IMR-90 (cell line): ENCODE measurements around the gene PEX16. TPM values are rescaled to one million over a fixed set of nuclear protein-coding genes. Genes with fewer than 3 reads are reported as not detected.

Experiments used
- ATAC-seq: fragments of 200-7000 bp; cut with Tn5 transposase; 2 replicates; pipeline ENCODE4 v1.9.1; 2020; ENCODE audit warnings: low read depth, mild to moderate bottlenecking, moderate library complexity
- BruUV-seq: library from RNA; stranded (reverse); fragments of 400-500 nt; replicated peaks from 2 replicates; lab custom pipeline; 2021; lab: Mats Ljungman, UMichigan
- CTCF ChIA-PET: fragments of 300-600 bp; formaldehyde crosslinking; extraction: SDS; loops from one replicate; lab custom pipeline; 2021; ENCODE audit warnings: antibody characterized with exemption; lab: Yijun Ruan, JAX
- POLR2A ChIA-PET: fragments of 300-600 bp; sonication (Branson Sonifier 250); formaldehyde crosslinking; loops from one replicate; lab custom pipeline; 2022; ENCODE audit warnings: antibody characterized with exemption; ENCODE audit not compliant: unreplicated experiment; lab: Charles Lee
- DNase-seq: peaks from one replicate; pipeline ENCODE4 v3.0.0; 2013
- H2AFZ ChIP-seq: replicated peaks from 2 replicates; pipeline ENCODE3; 2013; ENCODE audit warnings: low read length, mild to moderate bottlenecking; ENCODE audit not compliant: poor library complexity
- H2AK5ac ChIP-seq: 2 replicates; pipeline ENCODE4 v1.6.1; 2013; ENCODE audit warnings: low read depth, low read length, inconsistent platforms
- H2AK9ac ChIP-seq: replicated peaks from 2 replicates; pipeline ENCODE3; 2013; ENCODE audit warnings: mild to moderate bottlenecking, low read depth, low read length, moderate library complexity; ENCODE audit not compliant: poor library complexity
- H2BK120ac ChIP-seq: 2 replicates; pipeline ENCODE4 v1.6.1; 2013; ENCODE audit warnings: low read depth, low read length, inconsistent platforms
- H2BK15ac ChIP-seq: 3 replicates; pipeline ENCODE4 v1.6.1; 2013; ENCODE audit warnings: low read depth, low read length, inconsistent platforms
- H2BK20ac ChIP-seq: 2 replicates; pipeline ENCODE4 v1.6.1; 2013; ENCODE audit warnings: low read depth, mild to moderate bottlenecking, inconsistent platforms, low read length, moderate library complexity
- H2BK5ac ChIP-seq: 2 replicates; pipeline ENCODE4 v1.6.1; 2013; ENCODE audit warnings: mild to moderate bottlenecking, low read depth, low read length, inconsistent platforms; ENCODE audit not compliant: poor library complexity, severe bottlenecking
- H3K14ac ChIP-seq: replicated peaks from 2 replicates; pipeline ENCODE4 v1.6.1; 2013; ENCODE audit warnings: low read depth, low read length, inconsistent platforms
- H3K18ac ChIP-seq: 2 replicates; pipeline ENCODE4 v1.6.1; 2013; ENCODE audit warnings: low read depth, low read length, control low read depth
- H3K23ac ChIP-seq: 2 replicates; pipeline ENCODE4 v1.6.1; 2013; ENCODE audit warnings: low read depth, low read length, inconsistent platforms
- H3K27ac ChIP-seq: 2 replicates; pipeline ENCODE4 v1.5.1; 2013; ENCODE audit warnings: mild to moderate bottlenecking, control low read depth, low read length; ENCODE audit not compliant: insufficient read depth
- H3K27me3 ChIP-seq: 2 replicates; pipeline ENCODE4 v1.6.1; 2013; ENCODE audit warnings: low read length; ENCODE audit not compliant: control insufficient read depth, insufficient read depth
- H3K36me3 ChIP-seq: 2 replicates; pipeline ENCODE4 v1.6.1; 2013; ENCODE audit warnings: low read length, mixed read lengths; ENCODE audit not compliant: control insufficient read depth, insufficient read depth
- H3K4ac ChIP-seq: 2 replicates; pipeline ENCODE4 v1.6.1; 2013; ENCODE audit warnings: low read depth, low read length, inconsistent platforms
- H3K4me1 ChIP-seq: 2 replicates; pipeline ENCODE4 v1.6.1; 2013; ENCODE audit warnings: low read length, mixed read lengths; ENCODE audit not compliant: control insufficient read depth, insufficient read depth
- H3K4me2 ChIP-seq: 2 replicates; pipeline ENCODE4 v1.6.1; 2013; ENCODE audit warnings: low read depth, mild to moderate bottlenecking, control low read depth, low read length, moderate library complexity
- H3K4me3 ChIP-seq: 2 replicates; pipeline ENCODE4 v1.5.1; 2013; ENCODE audit warnings: low read depth, mild to moderate bottlenecking, control low read depth, low read length, moderate library complexity; ENCODE audit not compliant: insufficient read depth
- H3K56ac ChIP-seq: 2 replicates; pipeline ENCODE4 v1.6.1; 2013; ENCODE audit warnings: low read length, inconsistent platforms; ENCODE audit not compliant: insufficient read depth; ENCODE audit errors: extremely low read depth
- H3K79me1 ChIP-seq, 2 experiments: 2 replicates each; pipeline ENCODE4 v1.6.1; 2013; ENCODE audit warnings: low read length in 2 of 2, inconsistent platforms in 1 of 2, low read depth in 1 of 2
- H3K9ac ChIP-seq: 2 replicates; pipeline ENCODE4 v1.6.1; 2013; ENCODE audit warnings: low read depth, low read length, control low read depth
- H3K9me1 ChIP-seq: 2 replicates; pipeline ENCODE4 v1.6.1; 2013; ENCODE audit warnings: low read length, inconsistent platforms; ENCODE audit not compliant: insufficient read depth
- H3K9me3 ChIP-seq: 2 replicates; pipeline ENCODE4 v1.6.1; 2013; ENCODE audit warnings: low read length; ENCODE audit not compliant: control insufficient read depth, insufficient read depth
- H4K20me1 ChIP-seq: 2 replicates; pipeline ENCODE4 v1.6.1; 2013; ENCODE audit warnings: low read length, inconsistent platforms; ENCODE audit not compliant: insufficient read depth
- H4K5ac ChIP-seq: 2 replicates; pipeline ENCODE4 v1.6.1; 2013; ENCODE audit warnings: mild to moderate bottlenecking, low read depth, low read length, control low read depth
- H4K8ac ChIP-seq, 2 experiments: 2 replicates each; pipeline ENCODE4 v1.6.1; 2013; ENCODE audit warnings: low read depth in 2 of 2, low read length in 2 of 2, control low read depth in 1 of 2, inconsistent platforms in 1 of 2
- H4K91ac ChIP-seq: 2 replicates; pipeline ENCODE4 v1.6.1; 2013; ENCODE audit warnings: low read depth, low read length, inconsistent platforms; ENCODE audit not compliant: insufficient read depth
- BHLHE40 ChIP-seq: fragments of 150-350 bp; IDR thresholded peaks from 2 replicates; pipeline ENCODE4 v1.6.1; 2016; ENCODE audit warnings: mild to moderate bottlenecking, low read depth, low read length
- CEBPB ChIP-seq: IDR thresholded peaks from 2 replicates; pipeline ENCODE4 v1.6.1; 2012; ENCODE audit warnings: low read depth, low read length, improper control_type of control experiment
- CHD1 ChIP-seq: IDR thresholded peaks from 2 replicates; pipeline ENCODE4 v1.6.1; 2012; ENCODE audit warnings: low read depth, low read length, improper control_type of control experiment
- FOS ChIP-seq: fragments of 150-350 bp; IDR thresholded peaks from 2 replicates; pipeline ENCODE4 v1.6.1; 2016; ENCODE audit warnings: low read depth, low read length
- MAFK ChIP-seq: IDR thresholded peaks from 2 replicates; pipeline ENCODE4 v1.6.1; 2012; ENCODE audit warnings: low read depth, low read length, improper control_type of control experiment
- MAZ ChIP-seq: IDR thresholded peaks from 2 replicates; pipeline ENCODE4 v1.6.1; 2012; ENCODE audit warnings: low read depth, mild to moderate bottlenecking, low read length, improper control_type of control experiment, moderate library complexity, borderline replicate concordance
- MXI1 ChIP-seq: IDR thresholded peaks from 2 replicates; pipeline ENCODE4 v1.6.1; 2012; ENCODE audit warnings: low read depth, mild to moderate bottlenecking, low read length, moderate library complexity, borderline replicate concordance
- NFE2L2 ChIP-seq: fragments of 150-350 bp; IDR thresholded peaks from 2 replicates; pipeline ENCODE4 v1.6.1; 2016; ENCODE audit warnings: low read depth, mild to moderate bottlenecking, low read length
- POLR2A ChIP-seq: IDR thresholded peaks from 2 replicates; pipeline ENCODE4 v1.6.1; 2012; ENCODE audit warnings: mild to moderate bottlenecking, low read depth, low read length
- RAD21 ChIP-seq: IDR thresholded peaks from 2 replicates; pipeline ENCODE4 v1.6.1; 2012; ENCODE audit warnings: low read length, improper control_type of control experiment
- RCOR1 ChIP-seq: IDR thresholded peaks from 2 replicates; pipeline ENCODE4 v1.6.1; 2012; ENCODE audit warnings: mild to moderate bottlenecking, low read length, improper control_type of control experiment; ENCODE audit not compliant: insufficient replicate concordance
- RFX5 ChIP-seq: IDR thresholded peaks from 2 replicates; pipeline ENCODE4 v1.8.0; 2012; ENCODE audit warnings: low read depth, mild to moderate bottlenecking, low read length, moderate library complexity
- SMC3 ChIP-seq: fragments of 150-350 bp; IDR thresholded peaks from 2 replicates; pipeline ENCODE4 v1.6.1; 2016; ENCODE audit warnings: low read depth, mild to moderate bottlenecking, antibody characterized with exemption, low read length, moderate library complexity
- USF2 ChIP-seq: fragments of 150-350 bp; IDR thresholded peaks from 2 replicates; pipeline ENCODE4 v1.6.1; 2017; ENCODE audit warnings: mild to moderate bottlenecking, antibody characterized with exemption, low read length, low read depth
- WGBS, 2 experiments: methylation state at CpG; one replicate each; pipeline versions ENCODE4 v1.1.5 to v1.1.7; 2013; ENCODE audit warnings: missing lambda C conversion rate in 2 of 2; ENCODE audit not compliant: insufficient read length in 1 of 2; ENCODE audit errors: extremely low coverage in 2 of 2; 5-methylcytosine and 5-hydroxymethylcytosine counted together
- dilution Hi-C: fragments of 300-500 bp; cut with HindIII; formaldehyde crosslinking; loops from one replicate; pipeline ENCODE4 v1.14.3; 2018; ENCODE audit warnings: low sequenced_read_pairs; ENCODE audit not compliant: unreplicated experiment
- in situ Hi-C: fragments of 300-500 bp; cut with MboI; formaldehyde crosslinking; loops from 3 replicates; pipeline ENCODE4 v1.14.3; 2019; ENCODE audit warnings: low sequenced_read_pairs, inconsistent platforms, mixed read lengths
- intact Hi-C: fragments of 100-400 bp; cut with micrococcal nuclease; formaldehyde crosslinking; loops from 2 replicates; pipeline ENCODE4 v1.10.0; 2022
- polyA plus RNA-seq, 3 experiments: library from polyadenylated mRNA; depleted of rRNA; stranded (reverse); fragments of >200 nt; gene quantifications; 2 replicates each; pipeline ENCODE4 v1.2.3, GENCODE V29; 2012; ENCODE audit warnings: low replicate concordance in 1 of 3
- total RNA-seq: library from RNA; depleted of rRNA; stranded (reverse); fragments of >200 nt; gene quantifications from 2 replicates; pipeline ENCODE4 v1.2.3, GENCODE V29; 2012
- TF ChIP-seq, protein P1 (sequence below): fragments of 150-350 bp; IDR thresholded peaks from 2 replicates; pipeline ENCODE4 v1.6.1; 2016; ENCODE audit warnings: low read depth, mild to moderate bottlenecking, low read length, moderate library complexity, borderline replicate concordance

Gene PEX16
- total and polyA plus RNA-seq, 2 of the 4 experiments (the other 2 are of a cell fraction): 17.9 to 23.3 TPM

- Histone ChIP-seq H2BK20ac (no peak overlapping the region; the same call in 1 of the 2 replicates), H3K9me1 (no peaks in the 10 kb centered on the region; the same call in 1 of the 2 replicates), H3K27ac (peak overlapping the region; percentile 89), H2BK120ac (peak overlapping the region; percentile 96), H3K4me1 (peaks cover 7% of the 10 kb centered on the region; the same call in 1 of the 2 replicates), H2AFZ (peak overlapping the region; percentile 96), H3K27me3 (peaks cover 24% of the 10 kb centered on the region), H3K4me2 (peak overlapping the region; percentile 49), H3K56ac (peak overlapping the region; percentile 30; the same call in 1 of the 2 replicates), H2BK15ac (peak overlapping the region; percentile 85; the same call in 1 of the 3 replicates), H3K36me3 (peaks cover 13% of the 10 kb centered on the region), H3K9ac (peak overlapping the region; percentile 64; the same call in 1 of the 2 replicates), H2AK9ac (peak overlapping the region; percentile 93), H2AK5ac (peak overlapping the region; percentile 50; the same call in 1 of the 2 replicates), H3K4me3 (peak overlapping the region; percentile 49), H3K79me1 (peaks cover 0 to 4% of the 10 kb centered on the region in 2 experiments; a peak in 1 of 4 replicates), H2BK5ac (peak overlapping the region; percentile 87), H3K14ac (no peak overlapping the region; the same call in 1 of the 2 replicates), H4K20me1 (peaks cover 19% of the 10 kb centered on the region), H3K4ac (peak overlapping the region; percentile 72), H4K5ac (no peak overlapping the region), H3K18ac (no peak overlapping the region; the same call in 1 of the 2 replicates), H3K23ac (peak overlapping the region; percentile 84), H4K8ac (peak overlapping the region in 1 of 2 experiments; percentile 79; a peak in 1 of 4 replicates), H3K9me3 (no peaks in the 10 kb centered on the region), H4K91ac (peak overlapping the region; percentile 61; the same call in 1 of the 2 replicates)
- ChIA-PET CTCF (interaction anchor here (1.3 kb wide), 1 partner anchor 27 kb away, joined by 3 read pairs; no protein-coding TSS in a partner anchor), POLR2A (no interaction called here)
- DNase-seq: peak; percentile 90
- in situ Hi-C loops (no loop called here), intact Hi-C loops (no loop called here), dilution Hi-C loops (no loop called here)
- ATAC-seq: peak; percentile 90
- WGBS, 2 experiments: 0% methylated on average over 30 of the region's 62 CpGs; no CpG with 5 or more reads in 1 of the 2 experiments
- TF ChIP-seq, protein P1, sequence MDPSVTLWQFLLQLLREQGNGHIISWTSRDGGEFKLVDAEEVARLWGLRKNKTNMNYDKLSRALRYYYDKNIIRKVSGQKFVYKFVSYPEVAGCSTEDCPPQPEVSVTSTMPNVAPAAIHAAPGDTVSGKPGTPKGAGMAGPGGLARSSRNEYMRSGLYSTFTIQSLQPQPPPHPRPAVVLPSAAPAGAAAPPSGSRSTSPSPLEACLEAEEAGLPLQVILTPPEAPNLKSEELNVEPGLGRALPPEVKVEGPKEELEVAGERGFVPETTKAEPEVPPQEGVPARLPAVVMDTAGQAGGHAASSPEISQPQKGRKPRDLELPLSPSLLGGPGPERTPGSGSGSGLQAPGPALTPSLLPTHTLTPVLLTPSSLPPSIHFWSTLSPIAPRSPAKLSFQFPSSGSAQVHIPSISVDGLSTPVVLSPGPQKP: no peak
- TF ChIP-seq BHLHE40 (peak; percentile 96), FOS (peak; percentile 23; the same call in 1 of the 2 replicates), CHD1 (peak; percentile 95; the same call in 1 of the 2 replicates), RFX5 (no peak), MAFK (no peak), CEBPB (peak; percentile 27; the same call in 1 of the 2 replicates), MAZ (peak; percentile 49; the same call in 1 of the 2 replicates), RCOR1 (no peak), RAD21 (0 out of 2 replicates have a peak, but pooled peaks have one; percentile 2), SMC3 (no peak), NFE2L2 (no peak), USF2 (0 out of 2 replicates have a peak, but pooled peaks have one; percentile 5), MXI1 (no peak), POLR2A (no peak)
- BruUV-seq: no TSS peak
Measured at GRCh38 chr11:45899448-45900174, 18.1 kb downstream of the PEX16 start.
